Body of pancreas (tissue), 4 donors: Measurements from ENCODE around the gene TEX30.

Experiments
- POLR2A ChIP-seq, 3 donors: fragments of 450-650 bp; IDR thresholded peaks; one replicate each; pipeline ENCODE4 v1.6.1; 2016; ENCODE audit warnings: antibody characterized with exemption in 3 of 3, mild to moderate bottlenecking in 2 of 3
- TF ChIP-seq, protein P1 (sequence below), 7 experiments: fragments of 450-650 bp in 4 of 7; fragments of 200-600 bp in 3 of 7; sonication (generic) in 3 of 7; IDR thresholded peaks; one replicate each; pipeline ENCODE4 v1.5.1; 2016 to 2019; ENCODE audit warnings: antibody characterized with exemption in 7 of 7

DNA sequence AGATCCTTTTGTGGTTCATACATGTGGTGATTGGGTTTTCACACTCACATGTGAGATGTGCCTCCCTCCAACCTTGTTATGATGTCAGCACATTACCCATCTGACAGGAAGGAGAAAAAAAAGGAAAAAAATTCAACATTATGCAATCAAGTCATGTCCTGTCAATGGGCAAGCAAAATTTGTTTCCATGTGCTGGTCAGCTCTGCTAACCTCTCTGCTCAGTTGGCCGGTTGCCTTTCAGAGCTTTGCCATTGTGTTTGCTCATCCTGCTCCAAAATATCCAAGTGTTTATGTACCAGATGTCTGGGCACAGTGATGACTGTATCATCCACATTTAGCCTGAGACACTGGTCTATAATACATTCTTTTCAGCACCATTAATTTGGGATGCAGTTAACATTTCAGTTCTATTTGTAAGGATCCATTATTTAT is 51.8 kb downstream of the TEX30 start:
- TF ChIP-seq, protein P1, sequence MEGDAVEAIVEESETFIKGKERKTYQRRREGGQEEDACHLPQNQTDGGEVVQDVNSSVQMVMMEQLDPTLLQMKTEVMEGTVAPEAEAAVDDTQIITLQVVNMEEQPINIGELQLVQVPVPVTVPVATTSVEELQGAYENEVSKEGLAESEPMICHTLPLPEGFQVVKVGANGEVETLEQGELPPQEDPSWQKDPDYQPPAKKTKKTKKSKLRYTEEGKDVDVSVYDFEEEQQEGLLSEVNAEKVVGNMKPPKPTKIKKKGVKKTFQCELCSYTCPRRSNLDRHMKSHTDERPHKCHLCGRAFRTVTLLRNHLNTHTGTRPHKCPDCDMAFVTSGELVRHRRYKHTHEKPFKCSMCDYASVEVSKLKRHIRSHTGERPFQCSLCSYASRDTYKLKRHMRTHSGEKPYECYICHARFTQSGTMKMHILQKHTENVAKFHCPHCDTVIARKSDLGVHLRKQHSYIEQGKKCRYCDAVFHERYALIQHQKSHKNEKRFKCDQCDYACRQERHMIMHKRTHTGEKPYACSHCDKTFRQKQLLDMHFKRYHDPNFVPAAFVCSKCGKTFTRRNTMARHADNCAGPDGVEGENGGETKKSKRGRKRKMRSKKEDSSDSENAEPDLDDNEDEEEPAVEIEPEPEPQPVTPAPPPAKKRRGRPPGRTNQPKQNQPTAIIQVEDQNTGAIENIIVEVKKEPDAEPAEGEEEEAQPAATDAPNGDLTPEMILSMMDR (IDR thresholded peaks at IDR 0.05) = no peak
- TF ChIP-seq POLR2A (IDR thresholded peaks at IDR 0.05) = no peak
